Body of pancreas (tissue), 4 donors: ENCODE measurements around the gene UBE4B. TPM values are rescaled to one million over a fixed set of nuclear protein-coding genes. Genes with fewer than 3 reads are reported as not detected.
"Not testable (repeated sequence)": the region's sequence is repeated elsewhere in the genome, so short reads cannot be mapped to it uniquely, and the experiment has no call there.

Source experiments
- ATAC-seq: fragments of 150-250 bp; one replicate; pipeline ENCODE4 v1.9.1; 2016
- DNase-seq, 4 donors: peaks; one replicate each; pipeline ENCODE4 v3.0.0-alpha.2; 2019
- H3K27ac ChIP-seq, 4 donors: fragments of 200-600 bp; sonication (generic); 1 replicate in 3 of 4; 2 replicates in 1 of 4; pipeline versions ENCODE4 v1.5.1 to v1.6.1; 2016 to 2019; ENCODE audit warnings: mild to moderate bottlenecking in 1 of 4, mixed read lengths in 1 of 4, moderate library complexity in 1 of 4
- H3K27me3 ChIP-seq, 2 donors: fragments of 200-600 bp; sonication (generic); one replicate each; pipeline ENCODE4 v1.6.0; 2016; ENCODE audit warnings: mild to moderate bottlenecking in 1 of 2
- H3K36me3 ChIP-seq, 2 donors: fragments of 200-600 bp; sonication (generic); replicated peaks in 1 of 2; 2 replicates each; pipeline ENCODE4 v1.5.1; 2016; ENCODE audit warnings: low read depth in 2 of 2; ENCODE audit not compliant: insufficient read depth in 1 of 2
- H3K4me1 ChIP-seq: fragments of 200-600 bp; sonication (generic); one replicate; pipeline ENCODE4 v1.6.0; 2016
- H3K4me3 ChIP-seq, 2 donors: fragments of 200-600 bp; sonication (generic); 1 replicate in 1 of 2; 2 replicates in 1 of 2; pipeline ENCODE4 v1.5.1; 2016 to 2019
- H3K9me3 ChIP-seq, 3 donors: fragments of 200-600 bp; sonication (generic); 1 replicate in 2 of 3; 2 replicates in 1 of 3; pipeline ENCODE4 v1.5.1; 2016
- POLR2A ChIP-seq, 3 donors: fragments of 450-650 bp; IDR thresholded peaks; one replicate each; pipeline ENCODE4 v1.6.1; 2016; ENCODE audit warnings: antibody characterized with exemption in 3 of 3, mild to moderate bottlenecking in 2 of 3
- WGBS, 2 donors: methylation state at CpG; one replicate each; pipeline ENCODE4 v1.1.5; 2017; 5-methylcytosine and 5-hydroxymethylcytosine counted together
- intact Hi-C: fragments of 100-400 bp; cut with DNase I; formaldehyde crosslinking; loops from one replicate; pipeline ENCODE4 v1.15.1; 2023
- total RNA-seq, 2 donors: library from RNA; depleted of rRNA; stranded (reverse); fragments of >200 nt; gene quantifications; one replicate each; pipeline ENCODE4 v1.1.0, GENCODE V29; 2016
- TF ChIP-seq, protein P1 (sequence below), 7 experiments: fragments of 450-650 bp in 4 of 7; fragments of 200-600 bp in 3 of 7; sonication (generic) in 3 of 7; IDR thresholded peaks; one replicate each; pipeline ENCODE4 v1.5.1; 2016 to 2019; ENCODE audit warnings: antibody characterized with exemption in 7 of 7

The UBE4B gene
- total RNA-seq, 2 donors from 2014 or later, result 43.8 to 57.0 TPM

DNA sequence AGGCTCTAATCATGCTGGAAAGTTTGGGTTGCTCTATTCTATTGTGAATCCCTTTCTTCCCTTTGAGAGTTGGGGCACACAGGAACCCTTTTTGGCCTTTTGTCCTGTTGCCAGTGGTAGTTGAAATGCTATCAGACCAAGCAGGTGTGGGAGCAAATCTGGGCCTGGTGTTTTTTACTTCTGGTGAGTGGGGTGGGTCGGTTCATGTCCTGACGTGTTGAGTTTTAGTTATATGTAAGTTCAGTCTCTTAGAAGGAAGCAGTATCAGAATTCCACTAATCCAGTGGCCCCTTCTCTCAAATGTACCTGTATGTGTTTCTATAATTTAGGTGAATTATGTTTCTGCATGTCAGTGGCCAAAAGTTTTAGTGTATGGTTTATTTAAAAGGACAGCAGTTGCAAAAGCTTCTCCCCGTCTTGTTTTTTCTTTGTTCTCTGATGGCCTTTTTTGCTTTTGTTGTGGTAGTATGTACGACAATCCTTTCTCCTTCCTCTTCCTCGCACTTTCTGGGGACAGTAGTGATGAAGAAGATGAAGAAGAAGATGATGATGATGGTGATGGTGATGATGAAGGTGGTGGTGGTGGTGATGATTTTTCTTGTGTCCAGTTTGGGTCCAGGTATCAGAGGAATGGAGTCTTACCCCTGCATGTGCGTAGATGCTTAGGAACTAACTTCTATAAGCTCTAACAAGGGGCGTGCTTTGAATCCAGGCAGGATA lies 74.2 kb downstream of the UBE4B start:
- intact Hi-C loops, result no loop called here
- Histone ChIP-seq H3K9me3 (no peaks in the 10 kb centered on the region), H3K27me3 (no peaks in the 10 kb centered on the region), H3K27ac (no peak overlapping the region), H3K36me3 (peaks cover 0 to 33% of the 10 kb centered on the region in 2 donors), H3K4me1 (no peaks in the 10 kb centered on the region), H3K4me3 (no peak overlapping the region)
- ATAC-seq (no peak), DNase-seq (no peak)
- WGBS, 2 donors, result 92 to 95% methylated on average over 7 of the region's 7 CpGs
- TF ChIP-seq, protein P1, sequence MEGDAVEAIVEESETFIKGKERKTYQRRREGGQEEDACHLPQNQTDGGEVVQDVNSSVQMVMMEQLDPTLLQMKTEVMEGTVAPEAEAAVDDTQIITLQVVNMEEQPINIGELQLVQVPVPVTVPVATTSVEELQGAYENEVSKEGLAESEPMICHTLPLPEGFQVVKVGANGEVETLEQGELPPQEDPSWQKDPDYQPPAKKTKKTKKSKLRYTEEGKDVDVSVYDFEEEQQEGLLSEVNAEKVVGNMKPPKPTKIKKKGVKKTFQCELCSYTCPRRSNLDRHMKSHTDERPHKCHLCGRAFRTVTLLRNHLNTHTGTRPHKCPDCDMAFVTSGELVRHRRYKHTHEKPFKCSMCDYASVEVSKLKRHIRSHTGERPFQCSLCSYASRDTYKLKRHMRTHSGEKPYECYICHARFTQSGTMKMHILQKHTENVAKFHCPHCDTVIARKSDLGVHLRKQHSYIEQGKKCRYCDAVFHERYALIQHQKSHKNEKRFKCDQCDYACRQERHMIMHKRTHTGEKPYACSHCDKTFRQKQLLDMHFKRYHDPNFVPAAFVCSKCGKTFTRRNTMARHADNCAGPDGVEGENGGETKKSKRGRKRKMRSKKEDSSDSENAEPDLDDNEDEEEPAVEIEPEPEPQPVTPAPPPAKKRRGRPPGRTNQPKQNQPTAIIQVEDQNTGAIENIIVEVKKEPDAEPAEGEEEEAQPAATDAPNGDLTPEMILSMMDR (IDR thresholded peaks at IDR 0.05), result no peak
- no peak for TF ChIP-seq POLR2A (IDR thresholded peaks at IDR 0.05)

GRCh38 chr1:10107476-10107847 lies 74.7 kb downstream of the UBE4B start:
- H3K27me3 ChIP-seq, H3K27ac ChIP-seq, H3K4me1 ChIP-seq, H3K4me3 ChIP-seq, intact Hi-C loops, ATAC-seq, H3K9me3 ChIP-seq, DNase-seq: not testable (repeated sequence)
- 90 to 96% methylated on average over 8 of the region's 8 CpGs for WGBS, 2 donors
- peaks cover 0 to 32% of the 10 kb centered on the region in 2 donors for H3K36me3 ChIP-seq

- no peaks in the 10 kb centered on the region for H3K9me3 ChIP-seq
- peaks cover 0 to 25% of the 10 kb centered on the region in 2 donors for H3K36me3 ChIP-seq
- no peaks in the 10 kb centered on the region for H3K27me3 ChIP-seq
- TF ChIP-seq POLR2A (IDR thresholded peaks at IDR 0.05), result no peak
- TF ChIP-seq, protein P1 (IDR thresholded peaks at IDR 0.05), result no peak
- H3K4me3 ChIP-seq, result no peak overlapping the region
- DNase-seq (no peak), ATAC-seq (no peak)
- intact Hi-C loops, result no loop called here
- WGBS, 2 donors, result 74 to 82% methylated on average over 8 of the region's 8 CpGs
- H3K27ac ChIP-seq, result no peak overlapping the region
- H3K4me1 ChIP-seq, result no peaks in the 10 kb centered on the region
These were observed 75.4 kb downstream of the UBE4B start for GRCh38 chr1:10108134-10108663.

GRCh38 chr1:10108948-10109708 lies 76.4 kb downstream of the UBE4B start:
- no peak for ATAC-seq
- 91% methylated on average over 11 of the region's 11 CpGs for WGBS, 2 donors
- no peak for DNase-seq

DNA sequence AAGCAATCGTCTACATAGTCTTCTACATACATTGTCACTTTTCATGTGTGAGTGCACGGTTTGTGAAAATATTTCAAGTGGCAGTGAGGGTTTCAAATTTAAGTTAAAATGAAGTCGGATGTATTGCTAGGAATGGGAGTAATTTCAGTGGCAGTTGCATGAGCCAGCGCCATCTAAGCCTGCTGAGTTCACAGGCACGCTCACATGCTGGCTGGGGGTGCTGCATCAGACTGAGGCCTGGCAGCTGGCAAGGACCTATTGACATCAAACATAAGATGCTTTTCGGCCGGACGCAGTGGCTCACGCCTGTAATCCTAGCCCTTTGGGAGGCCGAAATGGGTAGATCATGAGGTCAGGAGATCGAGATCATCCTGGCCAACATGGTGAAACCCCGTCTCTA lies 80.7 kb downstream of the UBE4B start:
- H3K27me3 ChIP-seq, result no peaks in the 10 kb centered on the region

More at GRCh38 chr1:10108948-10109708, 76.4 kb downstream of the UBE4B start:
- no peaks in the 10 kb centered on the region for H3K4me1 ChIP-seq
- TF ChIP-seq, protein P1 (IDR thresholded peaks at IDR 0.05), result no peak
- no peak for TF ChIP-seq POLR2A (IDR thresholded peaks at IDR 0.05)
- H3K4me3 ChIP-seq, result no peak overlapping the region
- no peaks in the 10 kb centered on the region for H3K27me3 ChIP-seq
- H3K36me3 ChIP-seq, result peaks cover 0 to 25% of the 10 kb centered on the region in 2 donors
- no peak overlapping the region for H3K27ac ChIP-seq
- intact Hi-C loops, result no loop called here
- H3K9me3 ChIP-seq, result no peaks in the 10 kb centered on the region

More for the DNA sequence above, 80.7 kb downstream of the UBE4B start:
- no peak for ATAC-seq
- intact Hi-C loops, result no loop called here
- H3K4me3 ChIP-seq, result no peak overlapping the region
- peaks cover 0 to 10% of the 10 kb centered on the region in 2 donors for H3K36me3 ChIP-seq
- DNase-seq, result no peak
- WGBS, 2 donors, result 92 to 93% methylated on average over 12 of the region's 12 CpGs
- no peaks in the 10 kb centered on the region for H3K9me3 ChIP-seq
- TF ChIP-seq, protein P1 (IDR thresholded peaks at IDR 0.05), result no peak
- no peak for TF ChIP-seq POLR2A (IDR thresholded peaks at IDR 0.05)
- H3K27ac ChIP-seq, result no peak overlapping the region
- no peaks in the 10 kb centered on the region for H3K4me1 ChIP-seq
